IPS-NIHi11 (cell line): ENCODE measurements around the gene FXYD2.
A peak's percentile ranks its signal among the peaks of the same experiment; 100 is the strongest.
"Not testable (repeated sequence)": the region's sequence is repeated elsewhere in the genome, so short reads cannot be mapped to it uniquely, and the experiment has no call there.

Source experiments
- DNase-seq: peaks from one replicate; pipeline ENCODE4 v3.0.0; 2012; ENCODE audit warnings: mixed read lengths, low spot score

The FXYD2 gene

GRCh38 chr11:117824571-117825537 is at the start of gene FXYD2:
FXYD2 (minus strand) TSS chr11:117824744; CDS start chr11:117824678, 66 bp downstream.
- no peak for DNase-seq

- no peak for DNase-seq
Observed at GRCh38 chr11:117873828-117874125, 49.2 kb upstream of the FXYD2 start.

- no peak for DNase-seq
Observed at GRCh38 chr11:117872975-117873827, 48.7 kb upstream of the FXYD2 start.

- DNase-seq: no peak
Observed at GRCh38 chr11:117872420-117872961, 47.9 kb upstream of the FXYD2 start.

- DNase-seq: no peak
Observed at GRCh38 chr11:117871784-117872183, 47.2 kb upstream of the FXYD2 start.

- DNase-seq: no peak
Observed at GRCh38 chr11:117871160-117871559, 46.6 kb upstream of the FXYD2 start.

- no peak for DNase-seq
Observed at GRCh38 chr11:117870103-117870952, 45.8 kb upstream of the FXYD2 start.

- no peak for DNase-seq
Observed at GRCh38 chr11:117869604-117870003, 45.1 kb upstream of the FXYD2 start.

- no peak for DNase-seq
Observed at GRCh38 chr11:117868815-117869561, 44.4 kb upstream of the FXYD2 start.

- no peak for DNase-seq
Observed at GRCh38 chr11:117868088-117868487, 43.5 kb upstream of the FXYD2 start.

- no peak for DNase-seq
Observed at GRCh38 chr11:117866526-117866925, 42.0 kb upstream of the FXYD2 start.

- not testable (repeated sequence) for DNase-seq
Observed at GRCh38 chr11:117865546-117865945, 41.0 kb upstream of the FXYD2 start.

- no peak for DNase-seq
Observed at GRCh38 chr11:117863383-117863782, 38.8 kb upstream of the FXYD2 start.

GRCh38 chr11:117862753-117863152 is 38.2 kb upstream of the FXYD2 start:
- DNase-seq: no peak

- DNase-seq: no peak
Observed at GRCh38 chr11:117862019-117862725, 37.6 kb upstream of the FXYD2 start.

GRCh38 chr11:117861151-117862018 is 36.8 kb upstream of the FXYD2 start:
- peak; percentile 94 for DNase-seq

- no peak for DNase-seq
Observed at GRCh38 chr11:117860139-117860538, 35.6 kb upstream of the FXYD2 start.

GRCh38 chr11:117859488-117860112 is 35.1 kb upstream of the FXYD2 start:
- no peak for DNase-seq

- DNase-seq: no peak
Observed at GRCh38 chr11:117859061-117859460, 34.5 kb upstream of the FXYD2 start.
